ENCODE measurements around the gene AP1M2.

AP1M2 gene

GRCh38 chr19:10587022-10587838 lies at the start of gene AP1M2:
TSS of gene AP1M2 (minus strand) at chr19:10587312. CDS start at chr19:10587231, 81 bp downstream.
- DNase-seq, result no peak

- no peak for DNase-seq
Observed at GRCh38 chr19:10636304-10636972, 49.3 kb upstream of the AP1M2 start.

- DNase-seq, result no peak
Observed at GRCh38 chr19:10634963-10635362, 47.9 kb upstream of the AP1M2 start.

GRCh38 chr19:10634430-10634829 lies 47.3 kb upstream of the AP1M2 start:
- no peak for DNase-seq

- DNase-seq, result no peak
Observed at GRCh38 chr19:10631874-10632273, 44.8 kb upstream of the AP1M2 start.

- no peak for DNase-seq
Observed at GRCh38 chr19:10625762-10626138, 38.6 kb upstream of the AP1M2 start.

GRCh38 chr19:10625003-10625761 lies 38.1 kb upstream of the AP1M2 start, which contains the start of gene SLC44A2:
TSS of gene SLC44A2 (plus strand) at chr19:10625553. CDS start at chr19:10625634, 81 bp downstream.
- DNase-seq, result no peak

GRCh38 chr19:10624585-10624984 lies 37.5 kb upstream of the AP1M2 start:
- no peak for DNase-seq

DNA sequence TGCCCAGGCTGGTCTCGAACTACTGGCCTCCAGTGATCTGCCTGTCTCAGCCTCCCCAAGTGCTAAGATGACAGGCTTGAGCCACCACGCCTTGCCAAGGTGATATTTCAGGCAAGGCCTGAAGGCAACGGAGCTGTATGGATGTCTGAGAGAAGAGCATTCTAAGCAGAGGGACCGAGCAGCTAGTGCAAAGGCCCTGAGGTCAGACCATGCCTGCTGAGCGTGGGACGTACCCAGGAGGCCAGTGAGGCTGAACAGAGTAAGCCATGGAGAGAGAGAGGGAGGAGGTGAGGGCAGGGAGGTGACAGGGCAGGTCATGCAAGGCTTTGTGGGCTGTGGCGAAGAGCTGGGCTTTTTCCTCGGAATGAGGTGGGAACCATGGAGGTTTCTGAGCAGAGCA lies 34.9 kb upstream of the AP1M2 start:
- DNase-seq, result no peak

- DNase-seq, result no peak
Observed at GRCh38 chr19:10620786-10621185, 33.7 kb upstream of the AP1M2 start.

DNA sequence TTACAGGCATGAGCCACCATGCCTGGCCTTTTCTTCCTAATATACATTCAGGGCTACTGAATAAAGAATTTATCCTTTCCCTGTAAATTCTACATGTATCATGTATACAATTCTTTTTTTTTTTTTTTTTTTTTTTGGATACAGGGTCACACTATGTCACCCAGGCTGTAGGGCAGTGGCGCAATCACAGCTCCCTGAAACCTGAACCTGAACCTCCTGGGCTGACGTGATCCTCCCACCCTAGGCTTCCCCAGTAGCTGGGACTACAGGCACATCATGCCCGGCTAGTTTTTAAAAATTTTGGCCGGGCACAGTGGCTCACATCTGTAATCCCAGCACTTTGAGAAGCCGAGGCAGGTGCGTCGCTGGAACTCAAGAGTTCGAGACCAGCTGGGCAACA lies 31.7 kb upstream of the AP1M2 start:
- DNase-seq, result no peak

GRCh38 chr19:10617409-10618121 lies 30.5 kb upstream of the AP1M2 start:
- no peak for DNase-seq

- DNase-seq, result no peak
Observed at GRCh38 chr19:10615429-10616023, 28.4 kb upstream of the AP1M2 start.

DNA sequence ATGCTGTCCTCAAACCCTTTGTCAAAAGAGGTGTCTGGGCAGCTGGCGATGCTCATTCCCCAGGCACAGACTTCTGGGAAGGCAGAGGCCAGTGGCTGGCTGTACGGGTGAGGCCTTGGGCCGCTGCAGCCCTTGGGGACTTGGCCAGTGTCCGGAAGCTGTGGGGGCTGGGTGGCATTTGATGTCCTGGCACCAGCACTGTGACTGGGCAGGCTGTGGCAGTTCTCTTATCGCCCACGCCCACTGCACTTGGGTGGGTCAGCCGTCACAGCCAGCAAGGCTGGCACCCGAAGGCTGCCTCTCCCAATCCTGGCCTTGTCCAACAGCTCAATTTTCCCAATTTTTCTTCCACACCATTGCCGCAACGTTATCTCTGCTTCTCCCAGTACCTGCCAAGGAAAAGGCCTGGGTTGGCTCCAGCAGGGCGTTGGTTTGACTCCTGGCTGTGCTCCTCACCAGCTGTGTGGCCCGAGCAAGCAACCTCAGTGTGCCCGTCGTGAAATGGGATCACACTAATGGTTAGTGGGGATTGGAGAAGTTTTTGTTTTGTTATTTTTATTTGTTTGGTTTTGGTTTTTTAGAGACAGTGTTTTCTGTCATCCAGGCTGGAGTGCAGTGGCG lies 25.5 kb upstream of the AP1M2 start:
- DNase-seq, result no peak

- no peak for DNase-seq
Observed at GRCh38 chr19:10611907-10612306, 24.8 kb upstream of the AP1M2 start.

GRCh38 chr19:10604460-10604980 lies 17.4 kb upstream of the AP1M2 start:
- peak in 1 of 3 donors; percentile 33 for DNase-seq

DNA sequence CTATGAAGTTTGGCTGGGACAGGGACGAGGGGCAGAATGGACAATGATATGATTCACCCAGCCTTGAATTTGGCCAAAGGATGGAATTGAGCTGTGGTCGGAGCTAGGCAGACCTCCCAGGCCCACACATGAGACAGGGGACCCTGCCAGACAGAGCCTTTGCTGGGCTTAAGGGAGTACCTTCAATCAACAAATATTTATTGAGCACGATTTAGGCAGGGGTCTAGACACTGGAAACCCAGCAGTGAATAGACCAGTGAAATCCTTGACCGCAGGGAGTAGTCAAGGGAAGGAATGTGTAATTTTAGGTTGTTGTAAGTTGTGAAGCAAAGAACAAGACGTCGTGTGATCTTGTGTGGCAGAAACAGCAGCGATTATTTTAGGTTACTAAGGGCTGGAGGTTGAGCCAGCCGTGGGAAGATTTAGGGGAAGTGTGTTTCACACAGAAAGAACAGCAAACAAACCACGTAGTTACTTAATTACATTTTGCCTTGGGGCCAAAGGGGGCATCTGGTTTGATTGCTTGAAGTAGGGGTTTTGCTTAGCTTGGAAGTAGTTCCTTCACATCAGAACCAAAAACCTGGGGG lies 16.9 kb upstream of the AP1M2 start:
- DNase-seq, result peak; percentile 79 to 87 (median 83)

DNA sequence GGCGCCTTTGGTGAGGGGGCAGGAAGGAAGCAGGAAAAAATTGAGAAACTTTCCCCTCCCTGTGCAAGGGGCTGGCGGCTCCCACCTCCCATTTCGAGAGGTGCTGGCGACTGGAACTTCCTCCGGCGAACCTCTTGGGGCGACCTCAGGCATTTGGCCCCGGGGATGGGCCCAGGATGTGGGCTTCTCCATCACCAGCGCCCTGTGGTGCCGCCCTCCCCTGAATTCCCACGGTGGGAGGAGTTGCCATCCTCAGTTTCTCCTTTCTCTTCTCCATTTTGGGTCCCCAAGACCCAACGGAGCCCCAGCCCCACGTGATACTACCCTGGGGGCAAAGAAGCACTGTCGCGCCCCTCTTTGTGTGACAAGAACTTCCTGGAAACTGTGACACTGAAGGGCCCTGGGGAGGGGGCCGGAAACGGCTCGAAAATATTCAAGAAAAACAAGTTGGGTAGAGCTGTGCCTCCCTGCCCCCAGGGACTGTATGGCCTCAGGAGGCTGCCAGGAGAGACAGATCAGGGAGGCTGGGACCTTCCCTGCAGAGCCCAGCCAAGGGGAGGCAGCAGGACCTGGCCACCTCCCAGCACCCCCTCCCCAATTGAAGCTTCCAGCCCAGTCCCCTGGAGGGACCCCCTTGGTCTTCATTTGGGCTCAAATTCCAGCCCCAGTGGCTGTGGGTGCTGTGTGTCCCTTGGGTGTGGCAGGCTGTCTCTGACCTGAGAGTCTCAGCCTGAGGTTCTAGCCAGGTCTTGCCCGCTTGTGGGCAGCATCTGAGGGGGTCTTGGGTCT lies 16.2 kb upstream of the AP1M2 start:
- peak in 1 of 3 donors; percentile 13 for DNase-seq

- peak; percentile 80 to 97 (median 92) for DNase-seq
Observed at GRCh38 chr19:10602330-10603083, 15.4 kb upstream of the AP1M2 start.

DNA sequence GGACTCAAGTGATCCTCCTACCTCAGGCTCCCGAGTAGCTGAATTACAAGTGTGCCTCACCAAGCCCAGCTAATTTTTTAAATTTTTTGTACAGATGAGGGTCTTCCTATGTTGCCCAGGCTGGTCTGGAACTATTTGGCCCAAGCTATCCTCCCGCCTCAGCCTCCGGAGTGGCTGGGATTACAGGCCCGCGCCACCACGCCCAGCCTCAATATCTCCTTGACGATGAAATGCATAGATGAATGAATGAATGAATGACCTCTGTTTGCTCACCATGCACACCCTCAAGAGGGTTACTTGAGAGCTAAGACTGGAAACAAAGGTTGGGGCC lies 14.9 kb upstream of the AP1M2 start:
- DNase-seq, result no peak

Measured in suppressor macrophage treated with lipopolysaccharide for 1 hour (primary cell).